GM19193 (cell line): ENCODE data around the gene RTP4.

ENCODE experiments used
- POLR2A ChIP-seq: IDR thresholded peaks from 4 replicates; pipeline ENCODE4 v1.6.1; 2011; ENCODE audit not compliant: insufficient read depth, insufficient read length; ENCODE audit errors: extremely low read depth

RTP4 gene

GRCh38 chr3:187352581-187353575 lies 15.3 kb upstream of the RTP4 start:
- TF ChIP-seq POLR2A = no peak

GRCh38 chr3:187358068-187358467 lies 10.1 kb upstream of the RTP4 start:
- TF ChIP-seq POLR2A = no peak

GRCh38 chr3:187359798-187360486 lies 8.2 kb upstream of the RTP4 start:
- TF ChIP-seq POLR2A = no peak

GRCh38 chr3:187360596-187360995 lies 7.6 kb upstream of the RTP4 start:
- no peak for TF ChIP-seq POLR2A

GRCh38 chr3:187361835-187362234 lies 6.3 kb upstream of the RTP4 start:
- no peak for TF ChIP-seq POLR2A

GRCh38 chr3:187367561-187368103 lies 553 bp upstream of the RTP4 start:
- TF ChIP-seq POLR2A = no peak

- no peak for TF ChIP-seq POLR2A
Measured at GRCh38 chr3:187369089-187369447, 883 bp downstream of the RTP4 start.

GRCh38 chr3:187370051-187370450 lies 1.9 kb downstream of the RTP4 start:
- TF ChIP-seq POLR2A = no peak

- TF ChIP-seq POLR2A = no peak
Measured at GRCh38 chr3:187375581-187375980, 7.4 kb downstream of the RTP4 start.

- no peak for TF ChIP-seq POLR2A
Measured at GRCh38 chr3:187377842-187378241, 9.7 kb downstream of the RTP4 start.

- TF ChIP-seq POLR2A = no peak
Measured at GRCh38 chr3:187382609-187383151, 14.5 kb downstream of the RTP4 start.

- TF ChIP-seq POLR2A = no peak
Measured at GRCh38 chr3:187383246-187383645, 15.1 kb downstream of the RTP4 start.

GRCh38 chr3:187385296-187385695 lies 17.1 kb downstream of the RTP4 start:
- no peak for TF ChIP-seq POLR2A

- no peak for TF ChIP-seq POLR2A
Measured at GRCh38 chr3:187396661-187397060, 28.5 kb downstream of the RTP4 start.

- no peak for TF ChIP-seq POLR2A
Measured at GRCh38 chr3:187398955-187399354, 30.8 kb downstream of the RTP4 start.
